ENCODE measurements around the gene CTBP1.

The CTBP1 gene

DNA sequence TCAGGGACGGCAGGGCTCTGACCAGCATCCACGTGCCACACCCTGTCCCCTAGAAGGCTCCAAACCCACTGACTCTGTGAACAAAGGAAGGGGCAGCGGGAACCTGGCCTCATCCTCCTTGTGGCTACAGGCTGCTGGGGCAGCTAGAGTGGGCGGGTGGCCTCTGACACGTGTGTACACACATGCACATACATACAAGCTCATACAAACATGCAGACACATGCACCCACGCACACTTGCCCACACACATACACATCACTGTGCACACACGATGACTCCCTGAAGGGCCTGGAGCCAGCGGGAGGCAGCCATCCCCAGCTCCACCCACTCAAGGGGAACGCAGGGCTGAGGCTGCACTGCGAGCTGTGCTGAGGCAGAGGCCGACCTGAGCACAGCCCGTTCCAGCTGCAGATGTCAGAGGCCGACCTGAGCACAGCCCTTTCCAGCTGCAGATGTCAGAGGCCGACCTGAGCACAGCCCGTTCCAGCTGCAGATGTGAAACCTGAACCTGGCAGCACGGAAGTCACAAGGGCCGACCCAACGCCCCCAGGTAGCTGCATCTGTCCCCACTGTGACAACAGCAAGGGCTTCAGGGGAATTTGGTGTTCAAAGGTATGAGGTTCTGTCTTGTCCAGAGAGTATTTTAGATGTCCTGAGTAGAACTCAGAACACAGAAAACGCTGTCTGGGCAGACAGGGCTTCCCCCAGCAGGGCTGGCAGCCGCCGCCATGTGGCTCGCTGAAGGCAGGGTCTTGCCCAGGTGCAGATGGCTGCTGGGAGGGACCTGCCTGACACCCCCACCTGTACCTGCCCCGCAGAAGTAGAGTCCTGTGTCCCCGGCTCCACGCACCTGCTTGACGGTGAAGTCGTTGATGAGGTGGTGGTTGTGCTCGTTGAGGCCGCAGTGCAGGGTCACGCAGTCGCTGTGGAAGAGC lies 33.5 kb downstream of the CTBP1 start:
- DNase-seq (ENCODE audit: low read depth): no peak
- no peak overlapping the region for H3K4me3 ChIP-seq (ENCODE audit: low read length)
- TF ChIP-seq, protein P1, sequence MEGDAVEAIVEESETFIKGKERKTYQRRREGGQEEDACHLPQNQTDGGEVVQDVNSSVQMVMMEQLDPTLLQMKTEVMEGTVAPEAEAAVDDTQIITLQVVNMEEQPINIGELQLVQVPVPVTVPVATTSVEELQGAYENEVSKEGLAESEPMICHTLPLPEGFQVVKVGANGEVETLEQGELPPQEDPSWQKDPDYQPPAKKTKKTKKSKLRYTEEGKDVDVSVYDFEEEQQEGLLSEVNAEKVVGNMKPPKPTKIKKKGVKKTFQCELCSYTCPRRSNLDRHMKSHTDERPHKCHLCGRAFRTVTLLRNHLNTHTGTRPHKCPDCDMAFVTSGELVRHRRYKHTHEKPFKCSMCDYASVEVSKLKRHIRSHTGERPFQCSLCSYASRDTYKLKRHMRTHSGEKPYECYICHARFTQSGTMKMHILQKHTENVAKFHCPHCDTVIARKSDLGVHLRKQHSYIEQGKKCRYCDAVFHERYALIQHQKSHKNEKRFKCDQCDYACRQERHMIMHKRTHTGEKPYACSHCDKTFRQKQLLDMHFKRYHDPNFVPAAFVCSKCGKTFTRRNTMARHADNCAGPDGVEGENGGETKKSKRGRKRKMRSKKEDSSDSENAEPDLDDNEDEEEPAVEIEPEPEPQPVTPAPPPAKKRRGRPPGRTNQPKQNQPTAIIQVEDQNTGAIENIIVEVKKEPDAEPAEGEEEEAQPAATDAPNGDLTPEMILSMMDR (conservative IDR thresholded peaks at IDR 0.05; ENCODE audit: low read depth, low read length): no peak

- no peak overlapping the region for H3K4me3 ChIP-seq (ENCODE audit: low read length)
- no peak for DNase-seq (ENCODE audit: low read depth)
- TF ChIP-seq, protein P1 (conservative IDR thresholded peaks at IDR 0.05; ENCODE audit: low read depth, low read length): no peak
Observed at GRCh38 chr4:1214101-1215095, 34.5 kb downstream of the CTBP1 start.

GRCh38 chr4:1213336-1213995 lies 35.5 kb downstream of the CTBP1 start:
- no peak for DNase-seq (ENCODE audit: low read depth)
- TF ChIP-seq, protein P1 (conservative IDR thresholded peaks at IDR 0.05; ENCODE audit: low read depth, low read length): no peak
- H3K4me3 ChIP-seq (ENCODE audit: low read length): no peak overlapping the region

GRCh38 chr4:1212546-1213335 lies 36.2 kb downstream of the CTBP1 start:
- H3K4me3 ChIP-seq (ENCODE audit: low read length): no peak overlapping the region
- TF ChIP-seq, protein P1 (conservative IDR thresholded peaks at IDR 0.05; ENCODE audit: low read depth, low read length): no peak
- DNase-seq (ENCODE audit: low read depth): no peak

DNA sequence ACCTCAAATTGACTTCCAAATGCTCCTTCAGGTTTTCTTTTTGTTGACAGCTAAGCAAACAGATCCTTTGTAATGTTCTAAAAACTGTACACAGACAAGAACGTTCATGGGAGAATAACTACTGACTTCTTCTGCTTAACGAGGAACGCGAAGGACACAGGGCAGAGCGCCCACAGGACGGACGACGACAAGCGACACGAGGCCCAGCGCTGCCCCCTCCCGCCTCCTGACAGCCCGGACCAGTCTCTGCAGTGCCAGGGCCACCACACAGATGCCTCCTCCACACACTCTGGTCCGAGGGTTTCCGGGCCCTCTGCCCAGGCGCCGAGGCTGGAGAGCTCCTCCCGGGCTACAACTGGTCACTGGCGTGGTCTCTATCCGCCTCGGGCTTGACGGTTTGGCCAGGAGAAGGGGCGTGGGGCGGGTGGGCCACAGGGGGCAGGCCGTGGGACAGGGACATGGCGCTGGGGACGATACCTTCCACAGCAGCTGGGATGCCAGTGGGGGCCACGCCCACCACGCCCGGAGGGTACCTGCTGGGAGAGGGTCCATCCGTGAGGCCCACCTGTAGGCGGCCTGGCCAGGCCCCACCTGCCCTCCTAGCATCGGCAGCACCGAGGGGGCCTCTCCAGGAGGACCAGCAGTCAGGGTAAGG lies 36.9 kb downstream of the CTBP1 start:
- H3K4me3 ChIP-seq (ENCODE audit: low read length): no peak overlapping the region
- DNase-seq (ENCODE audit: low read depth): no peak
- TF ChIP-seq, protein P1 (conservative IDR thresholded peaks at IDR 0.05; ENCODE audit: low read depth, low read length): no peak

All from retinal pigment epithelial cell (primary cell).